ENCODE results near the gene TGM4. TPM values are rescaled to one million over a fixed set of nuclear protein-coding genes. Genes with fewer than 3 reads are reported as not detected.

The TGM4 gene
- total and polyA plus RNA-seq, 2 donors (not counting 1 experiment from before 2014, with no cell fraction given): not detected

GRCh38 chr3:44870375-44871061, 3.9 kb upstream of the TGM4 start:
- Mint-ChIP-seq H3K9me3 (ENCODE audit: insufficient read depth) (peaks cover 3% of the 10 kb centered on the region), H3K27ac (no peak overlapping the region), H3K4me1 (no peaks in the 10 kb centered on the region), H3K27me3 (no peaks in the 10 kb centered on the region), H3K4me3 (no peak overlapping the region)
- no peak for ATAC-seq (ENCODE audit: low read depth)
- H3K27ac ChIP-seq (ENCODE audit: low read length in 2 of 2): no peak overlapping the region
- no peak overlapping the region for H2AFZ ChIP-seq (ENCODE audit: insufficient read depth, low read depth, low read length, poor library complexity, severe bottlenecking)
- WGBS (ENCODE audit: insufficient coverage): 93% methylated on average over 4 of the region's 8 CpGs
- no peak overlapping the region for H3K4me3 ChIP-seq (ENCODE audit: control extremely low read depth in 1 of 5, extremely low read depth in 1 of 5, insufficient read depth in 1 of 5, low read depth in 2 of 5, low read length in 4 of 5)
- no peak for DNase-seq
- intact Hi-C loops (cut with micrococcal nuclease): no loop called here
- H3K9me3 ChIP-seq (ENCODE audit: control extremely low read depth in 1 of 3, control insufficient read depth in 2 of 3, insufficient read depth in 1 of 3, low read length in 2 of 3): no peaks in the 10 kb centered on the region
- H4K20me1 ChIP-seq (ENCODE audit: control insufficient read depth, insufficient read depth, low read length, poor library complexity, severe bottlenecking): no peaks in the 10 kb centered on the region
- CTCF ChIA-PET: no interaction called here
- no peaks in the 10 kb centered on the region for H3K79me2 ChIP-seq (ENCODE audit: control insufficient read depth, insufficient read depth, low read length)
- H3K9ac ChIP-seq (ENCODE audit: low read length): no peak overlapping the region
- no peak overlapping the region for H3K4me2 ChIP-seq (replicated peaks; ENCODE audit: low read depth, low read length, poor library complexity, severe bottlenecking)
- POLR2A ChIA-PET: no interaction called here
- TF ChIP-seq EZH2 (IDR thresholded peaks at IDR 0.05; ENCODE audit: borderline replicate concordance, insufficient read depth, low read depth, low read length, poor library complexity, severe bottlenecking): no peak
- no peak for TF ChIP-seq CTCF (IDR thresholded peaks at IDR 0.05)
- H3K27me3 ChIP-seq (replicated peaks in 1 of 4; ENCODE audit: control extremely low read depth in 1 of 4, control insufficient read depth in 3 of 4, insufficient read depth in 4 of 4, low read length in 3 of 4): no peaks in the 10 kb centered on the region
- H3K36me3 ChIP-seq (replicated peaks in 1 of 2; ENCODE audit: control extremely low read depth in 1 of 2, control insufficient read depth in 1 of 2, extremely low read depth in 1 of 2, insufficient read depth in 2 of 2, low read length in 1 of 2): peaks cover 0 to under 1% of the 10 kb centered on the region in 2 experiments
- H3K4me1 ChIP-seq (ENCODE audit: control insufficient read depth in 2 of 2, insufficient read depth in 2 of 2, low read length in 2 of 2): no peaks in the 10 kb centered on the region

GRCh38 chr3:44875596-44875995, 1.2 kb downstream of the TGM4 start:
- ATAC-seq (ENCODE audit: low read depth) (no peak), DNase-seq (no peak)
- Mint-ChIP-seq H3K4me3 (no peak overlapping the region), H3K4me1 (no peaks in the 10 kb centered on the region), H3K27me3 (no peaks in the 10 kb centered on the region), H3K9me3 (ENCODE audit: insufficient read depth) (no peaks in the 10 kb centered on the region), H3K27ac (no peak overlapping the region)
- H4K20me1 ChIP-seq (ENCODE audit: control insufficient read depth, insufficient read depth, low read length, poor library complexity, severe bottlenecking): no peaks in the 10 kb centered on the region
- H2AFZ ChIP-seq (ENCODE audit: insufficient read depth, low read depth, low read length, poor library complexity, severe bottlenecking): no peak overlapping the region
- no peak for TF ChIP-seq CTCF (IDR thresholded peaks at IDR 0.05)
- no peak for TF ChIP-seq EZH2 (IDR thresholded peaks at IDR 0.05; ENCODE audit: borderline replicate concordance, insufficient read depth, low read depth, low read length, poor library complexity, severe bottlenecking)
- H3K9ac ChIP-seq (ENCODE audit: low read length): no peak overlapping the region
- no peaks in the 10 kb centered on the region for H3K27me3 ChIP-seq (replicated peaks in 1 of 4; ENCODE audit: control extremely low read depth in 1 of 4, control insufficient read depth in 3 of 4, insufficient read depth in 4 of 4, low read length in 3 of 4)
- intact Hi-C loops (cut with micrococcal nuclease): no loop called here
- H3K27ac ChIP-seq (ENCODE audit: low read length in 2 of 2): no peak overlapping the region
- 93% methylated on average over 2 of the region's 3 CpGs for WGBS (ENCODE audit: insufficient coverage)
- no peaks in the 10 kb centered on the region for H3K4me1 ChIP-seq (ENCODE audit: control insufficient read depth in 2 of 2, insufficient read depth in 2 of 2, low read length in 2 of 2)
- H3K9me3 ChIP-seq (ENCODE audit: control extremely low read depth in 1 of 3, control insufficient read depth in 2 of 3, insufficient read depth in 1 of 3, low read length in 2 of 3): no peaks in the 10 kb centered on the region
- ChIA-PET POLR2A (no interaction called here), CTCF (interaction anchor here (0.6 kb wide), 1 partner anchor 9 kb away, joined by 3 read pairs; no protein-coding TSS in a partner anchor)
- H3K4me2 ChIP-seq (replicated peaks; ENCODE audit: low read depth, low read length, poor library complexity, severe bottlenecking): no peak overlapping the region
- no peaks in the 10 kb centered on the region for H3K36me3 ChIP-seq (replicated peaks in 1 of 2; ENCODE audit: control extremely low read depth in 1 of 2, control insufficient read depth in 1 of 2, extremely low read depth in 1 of 2, insufficient read depth in 2 of 2, low read length in 1 of 2)
- H3K79me2 ChIP-seq (ENCODE audit: control insufficient read depth, insufficient read depth, low read length): no peaks in the 10 kb centered on the region
- no peak overlapping the region for H3K4me3 ChIP-seq (ENCODE audit: control extremely low read depth in 1 of 5, extremely low read depth in 1 of 5, insufficient read depth in 1 of 5, low read depth in 2 of 5, low read length in 4 of 5)
